ENCODE measurements around the gene NLGN1. TPM values are rescaled to one million over a fixed set of nuclear protein-coding genes. Genes with fewer than 3 reads are reported as not detected.
"Not testable (repeated sequence)": the region's sequence is repeated elsewhere in the genome, so short reads cannot be mapped to it uniquely, and the experiment has no call there.

Gene NLGN1
- not detected for polyA plus RNA-seq (ENCODE audit: low read depth in 6 of 6)

DNA sequence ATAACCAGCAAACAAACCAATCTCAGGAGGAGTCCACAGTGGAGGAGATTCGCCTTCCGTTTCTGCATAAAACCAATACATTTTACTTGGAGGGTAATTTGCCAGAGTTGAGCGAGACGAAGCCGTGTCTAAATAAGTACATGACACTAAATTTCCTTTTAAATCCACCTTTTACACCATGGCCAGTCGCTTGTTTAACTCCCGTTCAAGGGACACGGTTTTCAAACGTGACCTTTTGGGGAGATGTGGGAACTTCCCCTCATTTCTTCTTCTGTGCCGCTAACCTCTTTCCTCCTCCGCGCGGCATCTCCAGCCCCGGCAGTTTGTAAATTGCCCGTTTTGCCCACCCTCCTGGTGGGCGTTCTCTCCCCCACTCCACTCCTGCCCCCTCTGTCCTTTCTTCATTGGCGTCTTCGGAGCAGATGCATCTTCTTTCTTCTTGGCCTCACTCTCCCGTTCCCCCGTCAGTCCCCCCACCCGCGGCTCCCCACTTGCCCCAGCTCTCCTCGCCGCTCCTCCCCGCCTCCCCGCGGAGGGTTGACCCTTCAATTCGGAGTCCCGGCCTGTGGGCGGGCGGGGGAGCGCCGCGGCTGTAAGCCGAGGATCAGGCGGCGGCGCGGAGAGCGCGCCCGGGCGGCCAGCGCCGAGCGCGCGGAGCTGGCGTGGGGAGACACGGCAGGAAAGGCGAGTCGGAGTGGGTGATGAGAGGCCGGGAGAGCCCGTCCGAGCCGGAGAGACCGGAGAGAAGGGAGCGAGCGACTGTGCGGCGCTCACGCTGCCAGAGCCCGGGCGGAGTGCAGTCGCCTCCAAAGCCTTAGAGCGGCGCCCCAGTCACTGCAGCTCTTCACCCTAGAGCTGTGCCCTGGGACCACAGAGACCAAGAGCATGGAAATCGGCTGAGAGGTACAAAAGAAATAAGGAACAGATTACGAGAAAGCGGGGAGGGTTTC is at the start of gene NLGN1:
Gene NLGN1, plus strand, starts transcription at position 584 of the 950 bp plus-strand sequence.
- Mint-ChIP-seq H3K27me3 (peaks cover 60 to 69% (median 63%) of the 10 kb centered on the region in 3 donors), H3K4me1 (peaks cover 26 to 37% (median 34%) of the 10 kb centered on the region in 3 donors), H3K4me3 (peak within 1 kb of the TSS; percentile 27 to 90 (median 80)), H3K27ac (no peak within 1 kb of the TSS), H3K9me3 (peaks cover 0 to 17% (median 2%) of the 10 kb centered on the region in 7 donors), H3K36me3 (peaks cover 6 to 11% of the 10 kb centered on the region in 2 donors)
- ATAC-seq (ENCODE audit: low read depth in 2 of 2) (no peak), DNase-seq (no peak)

GRCh38 chr3:173351886-173352285 is 45.7 kb upstream of the NLGN1 start:
- no peaks in the 10 kb centered on the region for H3K36me3 Mint-ChIP-seq

DNA sequence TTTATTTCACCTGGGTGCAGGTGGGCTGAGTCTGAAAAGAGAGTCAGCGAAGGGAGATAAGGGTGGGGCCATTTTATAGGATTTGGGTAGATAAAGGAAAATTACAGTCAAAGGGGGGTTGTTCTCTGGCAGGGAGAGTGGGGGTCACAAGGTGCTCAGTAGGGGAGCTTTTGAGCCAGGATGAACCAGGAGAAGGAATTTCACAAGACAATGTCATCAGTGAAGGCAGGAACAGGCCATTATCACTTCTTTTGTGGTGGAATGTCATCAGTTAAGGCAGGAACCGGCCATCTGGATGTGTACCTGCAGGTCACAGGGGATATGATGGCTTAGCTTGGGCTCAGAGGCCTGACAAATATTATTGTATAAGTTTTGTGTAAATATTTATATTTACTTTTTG is 44.4 kb upstream of the NLGN1 start:
- H3K9me3 Mint-ChIP-seq = peaks cover 9 to 28% (median 14%) of the 10 kb centered on the region in 7 donors
- H3K4me1 Mint-ChIP-seq; ATAC-seq (ENCODE audit: low read depth in 2 of 2); H3K27me3 Mint-ChIP-seq; H3K4me3 Mint-ChIP-seq; DNase-seq; H3K36me3 Mint-ChIP-seq: not testable (repeated sequence)
- peak overlapping the region in 1 of 6 donors; percentile 11 for H3K27ac Mint-ChIP-seq

More at GRCh38 chr3:173351886-173352285, 45.7 kb upstream of the NLGN1 start:
- ATAC-seq (ENCODE audit: low read depth in 2 of 2) (no peak), DNase-seq (no peak)
- no peaks in the 10 kb centered on the region for H3K4me1 Mint-ChIP-seq
- H3K4me3 Mint-ChIP-seq = no peak overlapping the region
- H3K27me3 Mint-ChIP-seq = no peaks in the 10 kb centered on the region
- no peak overlapping the region for H3K27ac Mint-ChIP-seq
- peaks cover 9 to 35% (median 16%) of the 10 kb centered on the region in 7 donors for H3K9me3 Mint-ChIP-seq

DNA sequence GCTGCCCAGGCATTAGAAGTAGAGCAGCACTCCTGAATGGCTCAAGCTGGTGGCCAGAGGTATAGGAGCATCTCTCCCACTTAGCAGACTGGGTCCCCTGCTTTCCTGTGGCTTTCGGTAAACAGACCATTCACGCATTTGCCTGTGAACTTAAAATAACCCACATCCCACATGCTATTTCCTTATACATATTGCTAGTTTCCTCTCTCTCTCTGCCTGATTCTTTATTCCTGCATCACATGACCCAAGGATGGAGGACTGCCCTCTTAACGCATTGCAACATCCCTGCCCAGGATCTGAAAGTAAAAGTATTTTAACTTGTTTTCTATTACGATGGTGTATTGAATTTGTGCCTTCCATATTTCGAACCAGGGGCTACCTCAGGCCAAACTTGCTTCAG is 43.4 kb upstream of the NLGN1 start:
- no peak for DNase-seq
- peaks cover 9 to 24% (median 12%) of the 10 kb centered on the region in 7 donors for H3K9me3 Mint-ChIP-seq
- no peaks in the 10 kb centered on the region for H3K4me1 Mint-ChIP-seq
- no peak overlapping the region for H3K27ac Mint-ChIP-seq
- no peak overlapping the region for H3K4me3 Mint-ChIP-seq
- H3K36me3 Mint-ChIP-seq = no peaks in the 10 kb centered on the region
- H3K27me3 Mint-ChIP-seq = no peaks in the 10 kb centered on the region
- ATAC-seq (ENCODE audit: low read depth in 2 of 2) = no peak

- no peak overlapping the region for H3K27ac Mint-ChIP-seq
- no peaks in the 10 kb centered on the region for H3K27me3 Mint-ChIP-seq
- ATAC-seq (ENCODE audit: low read depth in 2 of 2) (no peak), DNase-seq (no peak)
- H3K36me3 Mint-ChIP-seq = no peaks in the 10 kb centered on the region
- H3K4me3 Mint-ChIP-seq = no peak overlapping the region
- H3K9me3 Mint-ChIP-seq = peaks cover 0 to 11% (median 0%) of the 10 kb centered on the region in 7 donors
- H3K4me1 Mint-ChIP-seq = no peaks in the 10 kb centered on the region
Measured at GRCh38 chr3:173371848-173372487, 25.6 kb upstream of the NLGN1 start.

- H3K9me3 Mint-ChIP-seq = peaks cover 0 to 9% (median 5%) of the 10 kb centered on the region in 7 donors
- DNase-seq = no peak
- H3K27me3 Mint-ChIP-seq = peaks cover 0 to 7% (median 5%) of the 10 kb centered on the region in 3 donors
- no peaks in the 10 kb centered on the region for H3K36me3 Mint-ChIP-seq
- H3K4me1 Mint-ChIP-seq = no peaks in the 10 kb centered on the region
- ATAC-seq (ENCODE audit: low read depth in 2 of 2) = no peak
- H3K27ac Mint-ChIP-seq = no peak overlapping the region
- no peak overlapping the region for H3K4me3 Mint-ChIP-seq
Measured at GRCh38 chr3:173380681-173381080, 16.9 kb upstream of the NLGN1 start.

DNA sequence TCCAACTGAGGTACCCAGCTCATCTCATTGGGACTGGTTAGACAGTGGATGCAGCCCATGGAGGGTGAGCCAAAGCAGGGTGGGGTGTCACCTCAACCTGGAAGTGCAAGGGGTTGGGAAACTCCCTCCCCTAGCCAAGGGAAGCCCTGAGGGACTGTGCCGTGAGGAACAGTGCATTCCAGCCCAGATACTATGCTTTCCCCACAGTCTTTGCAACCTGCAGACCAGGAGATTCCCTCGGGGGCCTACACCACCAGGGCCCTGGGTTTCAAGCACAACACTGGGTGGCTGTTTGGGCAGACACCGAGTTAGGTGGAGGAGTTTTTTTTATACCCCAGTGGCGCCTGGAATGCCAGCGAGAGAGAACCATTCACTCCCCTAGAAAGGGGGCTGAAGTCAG is 15.6 kb upstream of the NLGN1 start:
- not testable (repeated sequence) for H3K27ac Mint-ChIP-seq; H3K4me3 Mint-ChIP-seq; H3K27me3 Mint-ChIP-seq; DNase-seq; H3K36me3 Mint-ChIP-seq; H3K4me1 Mint-ChIP-seq; ATAC-seq (ENCODE audit: low read depth in 2 of 2)
- peaks cover 6 to 12% (median 9%) of the 10 kb centered on the region in 7 donors for H3K9me3 Mint-ChIP-seq

GRCh38 chr3:173395073-173395411 is 2.5 kb upstream of the NLGN1 start:
- DNase-seq = no peak
- H3K9me3 Mint-ChIP-seq = peaks cover 0 to 23% (median 4%) of the 10 kb centered on the region in 7 donors

GRCh38 chr3:173395412-173396181 is 1.9 kb upstream of the NLGN1 start:
- Mint-ChIP-seq H3K4me3 (peak overlapping the region; percentile 42 to 90 (median 83)), H3K27ac (no peak overlapping the region), H3K36me3 (peaks cover 6 to 11% of the 10 kb centered on the region in 2 donors), H3K4me1 (peaks cover 26 to 37% (median 34%) of the 10 kb centered on the region in 3 donors), H3K9me3 (peaks cover 0 to 23% (median 4%) of the 10 kb centered on the region in 7 donors), H3K27me3 (peaks cover 59 to 62% (median 60%) of the 10 kb centered on the region in 3 donors)
- DNase-seq (peak; percentile 19), ATAC-seq (ENCODE audit: low read depth in 2 of 2) (peak; percentile 69 to 79)

More at GRCh38 chr3:173395073-173395411, 2.5 kb upstream of the NLGN1 start:
- Mint-ChIP-seq H3K27me3 (peaks cover 53 to 59% (median 55%) of the 10 kb centered on the region in 3 donors), H3K4me3 (peak overlapping the region; percentile 42 to 88 (median 77)), H3K27ac (no peak overlapping the region), H3K36me3 (peaks cover 6 to 11% of the 10 kb centered on the region in 2 donors), H3K4me1 (peaks cover 26 to 37% (median 34%) of the 10 kb centered on the region in 3 donors)
- peak in 1 of 2 donors; percentile 37 for ATAC-seq (ENCODE audit: low read depth in 2 of 2)

DNA sequence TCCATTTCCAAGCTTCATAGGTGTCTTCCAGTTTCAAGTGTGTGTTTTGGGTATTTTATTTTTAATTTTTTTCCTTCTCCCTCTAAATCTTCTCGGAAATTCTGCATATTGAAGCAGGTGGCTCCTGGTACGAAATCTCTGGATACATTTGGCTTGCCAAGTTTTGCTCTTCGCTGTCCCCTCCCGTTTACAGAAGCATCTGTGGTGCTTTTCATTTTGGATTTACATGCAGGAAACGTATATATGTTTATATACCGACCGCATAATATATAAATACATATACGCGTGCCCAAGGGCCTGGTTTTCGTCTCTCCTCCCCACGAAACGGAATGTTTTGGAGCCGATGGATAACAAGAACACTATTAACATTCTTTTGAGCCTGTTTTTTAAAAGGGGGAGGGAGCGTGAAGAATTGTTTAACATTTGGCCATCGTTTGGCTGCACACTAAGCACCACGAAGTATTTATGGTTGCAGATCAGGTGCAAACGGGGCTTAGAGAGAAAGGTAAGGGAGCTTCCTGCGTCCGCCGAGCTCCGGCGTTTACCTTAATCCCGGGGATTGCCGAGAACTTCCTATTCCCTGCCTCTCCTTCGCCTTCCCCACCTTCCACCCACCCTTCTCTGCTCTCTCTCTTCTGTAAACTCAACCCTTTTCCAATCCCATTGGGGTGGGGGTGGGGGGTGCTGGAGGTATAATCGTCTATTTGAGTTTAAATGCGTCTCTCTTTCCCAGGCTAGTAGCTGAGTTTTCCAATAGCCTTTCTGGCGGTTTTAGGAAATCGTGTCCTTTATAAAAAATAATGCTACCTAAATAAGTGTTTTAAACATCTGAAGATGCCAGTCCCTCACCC is 1.1 kb upstream of the NLGN1 start:
- Mint-ChIP-seq H3K27me3 (peaks cover 60 to 68% (median 60%) of the 10 kb centered on the region in 3 donors), H3K4me1 (peaks cover 26 to 37% (median 34%) of the 10 kb centered on the region in 3 donors), H3K9me3 (peaks cover 0 to 17% (median 2%) of the 10 kb centered on the region in 7 donors), H3K27ac (no peak overlapping the region), H3K4me3 (peak overlapping the region; percentile 52 to 90 (median 82)), H3K36me3 (peaks cover 6 to 11% of the 10 kb centered on the region in 2 donors)
- ATAC-seq (ENCODE audit: low read depth in 2 of 2) (no peak), DNase-seq (no peak)

DNA sequence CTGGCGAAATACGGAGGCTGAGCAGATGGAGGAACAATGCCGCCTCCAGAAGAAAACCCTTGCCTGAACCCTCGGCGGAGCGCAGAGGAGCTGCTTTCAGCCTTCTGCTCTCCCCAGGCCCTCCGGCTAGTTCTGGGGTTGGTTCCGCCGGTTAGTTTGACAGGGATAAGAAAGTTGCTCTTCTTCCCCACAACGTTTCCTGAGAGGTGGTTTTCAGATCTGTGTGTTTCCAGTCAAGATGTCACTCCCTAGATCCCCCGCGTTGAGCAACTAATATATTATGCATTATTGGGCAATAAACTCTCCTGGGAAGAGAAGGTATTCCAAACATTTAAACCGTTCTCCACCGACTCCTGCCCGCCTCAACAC is 551 bp downstream of the NLGN1 start:
- ATAC-seq (ENCODE audit: low read depth in 2 of 2) = no peak
- Mint-ChIP-seq H3K4me3 (peak overlapping the region in 5 of 8 donors; percentile 10 to 78 (median 34)), H3K4me1 (peaks cover 26 to 37% (median 34%) of the 10 kb centered on the region in 3 donors), H3K27me3 (peaks cover 60 to 69% (median 61%) of the 10 kb centered on the region in 3 donors), H3K9me3 (peaks cover 0 to 22% (median 2%) of the 10 kb centered on the region in 7 donors), H3K36me3 (peaks cover 6 to 11% of the 10 kb centered on the region in 2 donors), H3K27ac (no peak overlapping the region)
- no peak for DNase-seq

DNA sequence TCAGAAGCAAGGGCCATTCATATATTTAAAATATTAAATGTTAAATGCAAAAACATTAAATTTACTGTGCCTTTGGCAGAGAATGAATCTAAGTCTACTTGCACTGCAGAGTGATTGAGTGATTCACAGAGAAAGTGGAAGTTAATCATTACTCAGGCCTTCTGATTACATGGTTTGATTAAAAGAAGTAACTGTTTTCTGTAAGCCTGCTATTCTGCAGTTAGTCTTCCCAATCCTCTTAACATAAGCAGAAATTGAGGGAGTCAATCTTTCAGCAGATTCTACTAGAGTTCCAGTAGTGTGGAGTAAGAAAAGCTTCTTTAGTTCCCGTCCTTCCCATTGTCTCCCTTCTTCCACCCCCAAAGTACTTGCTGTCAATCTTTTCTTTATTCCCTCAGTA is 1.5 kb downstream of the NLGN1 start:
- ATAC-seq (ENCODE audit: low read depth in 2 of 2) = no peak
- Mint-ChIP-seq H3K27ac (no peak overlapping the region), H3K4me1 (peaks cover 26 to 37% (median 34%) of the 10 kb centered on the region in 3 donors), H3K4me3 (no peak overlapping the region), H3K9me3 (peaks cover 0 to 21% (median 2%) of the 10 kb centered on the region in 7 donors), H3K27me3 (peaks cover 55 to 62% (median 60%) of the 10 kb centered on the region in 3 donors), H3K36me3 (peaks cover 6 to 11% of the 10 kb centered on the region in 2 donors)
- DNase-seq = no peak
